ENCODE measurements around the gene GJA5. TPM values are rescaled to one million over a fixed set of nuclear protein-coding genes. Genes with fewer than 3 reads are reported as not detected.
"Not testable (repeated sequence)": the region's sequence is repeated elsewhere in the genome, so short reads cannot be mapped to it uniquely, and the experiment has no call there.

Gene GJA5
- polyA plus RNA-seq, 12 donors: 10.8 to 25.5 (median 18.7) TPM; not detected in 1

DNA sequence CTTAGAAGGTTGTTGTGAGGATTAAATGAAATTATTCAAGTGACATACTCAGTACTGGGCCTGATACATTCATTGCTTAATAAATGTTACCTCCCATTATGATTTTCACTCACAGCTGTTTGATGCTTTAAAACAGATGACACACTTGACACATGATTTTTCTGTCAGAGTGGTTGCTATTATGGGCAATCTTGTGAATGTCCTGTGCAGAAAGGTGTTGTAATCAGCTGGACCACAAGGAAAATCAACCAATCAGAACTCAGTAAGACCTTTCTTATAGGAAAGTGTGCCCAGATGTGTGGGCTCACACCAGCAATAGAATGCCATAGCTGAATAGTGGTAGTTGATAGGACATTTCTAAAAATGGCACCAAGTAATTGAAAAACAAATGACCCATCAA, 23.5 kb downstream of the GJA5 start:
- DNase-seq: no peak

DNA sequence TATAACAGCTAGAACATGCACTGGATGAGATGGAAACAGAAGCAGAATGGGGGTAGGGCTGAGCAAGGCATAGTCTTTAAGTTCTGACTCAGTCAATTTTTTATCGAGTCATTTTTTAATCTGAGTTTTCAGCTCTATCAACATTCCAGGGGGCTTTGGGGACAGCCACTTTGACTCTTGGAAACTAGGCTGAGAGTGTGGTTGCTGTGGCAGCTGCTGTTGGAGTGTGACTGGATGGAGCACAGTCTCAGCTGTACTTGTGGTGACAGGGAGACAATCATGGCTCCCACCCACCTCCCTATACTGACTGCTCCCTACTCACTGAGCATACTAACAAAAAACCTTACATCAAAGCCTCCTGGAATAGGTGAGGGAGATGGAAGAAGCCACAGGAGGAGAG, 25.0 kb downstream of the GJA5 start:
- no peak for DNase-seq

DNA sequence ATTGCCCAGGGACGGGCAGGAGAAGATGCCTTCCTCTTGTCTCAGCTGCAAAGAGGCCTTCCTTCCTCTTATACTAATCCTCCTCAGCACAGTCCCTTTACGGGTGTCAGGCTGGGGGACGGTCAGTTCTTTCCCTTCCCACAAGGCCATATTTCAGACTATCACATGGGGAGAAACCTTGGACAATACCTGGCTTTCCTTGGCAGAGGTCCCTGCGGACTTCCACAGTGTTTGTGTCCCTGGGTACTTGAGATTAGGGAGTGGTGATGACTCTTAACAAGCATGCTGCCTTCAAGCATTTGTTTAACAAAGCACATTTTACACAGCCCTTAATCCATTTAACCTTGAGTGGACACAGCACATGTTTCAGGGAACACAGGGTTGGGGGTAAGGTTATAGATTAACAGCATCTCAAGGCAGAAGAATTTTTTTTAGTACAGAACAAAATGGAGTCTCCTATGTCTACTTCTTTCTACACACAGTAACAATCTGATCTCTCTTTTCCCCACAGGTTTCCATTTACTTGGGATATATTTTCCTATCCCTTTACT, 26.0 kb downstream of the GJA5 start:
- not testable (repeated sequence) for DNase-seq

DNA sequence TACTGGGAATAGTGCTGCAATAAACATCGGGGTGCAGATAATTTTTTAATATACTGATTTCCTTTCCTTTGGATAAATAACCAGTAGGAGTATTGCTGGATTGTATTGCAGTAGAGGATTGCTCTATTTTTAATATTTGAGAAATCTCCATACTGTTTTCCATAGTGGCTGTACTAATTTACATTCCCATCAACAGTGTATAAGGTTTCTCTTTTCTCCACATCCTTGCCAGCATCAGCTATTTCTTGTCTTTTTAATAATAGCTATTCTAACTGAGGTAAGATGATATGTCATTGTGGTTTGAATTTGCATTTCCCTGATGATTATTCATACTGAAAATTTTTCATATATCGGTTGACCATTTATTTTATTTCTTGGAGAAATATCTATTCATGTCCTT, 31.1 kb downstream of the GJA5 start:
- no peak for DNase-seq

DNA sequence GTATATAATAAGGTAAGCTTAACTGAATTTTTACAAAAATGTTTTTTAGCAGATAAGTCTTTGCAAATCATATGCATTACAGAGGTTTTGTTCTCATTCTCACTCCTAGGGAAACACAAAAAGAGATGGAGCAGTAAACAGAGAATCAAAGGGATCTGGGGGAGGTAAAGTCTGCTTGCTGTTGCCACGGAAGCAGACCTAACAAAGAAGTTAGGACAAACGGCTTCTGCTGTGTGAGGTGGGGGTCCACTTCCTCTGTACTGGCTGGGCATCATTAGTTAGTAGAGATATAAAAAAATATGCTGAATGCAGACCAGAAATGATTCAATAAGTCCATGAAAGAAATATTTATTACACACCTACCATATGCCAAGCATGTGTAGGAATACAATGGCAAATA, 34.2 kb downstream of the GJA5 start:
- no peak for DNase-seq

DNA sequence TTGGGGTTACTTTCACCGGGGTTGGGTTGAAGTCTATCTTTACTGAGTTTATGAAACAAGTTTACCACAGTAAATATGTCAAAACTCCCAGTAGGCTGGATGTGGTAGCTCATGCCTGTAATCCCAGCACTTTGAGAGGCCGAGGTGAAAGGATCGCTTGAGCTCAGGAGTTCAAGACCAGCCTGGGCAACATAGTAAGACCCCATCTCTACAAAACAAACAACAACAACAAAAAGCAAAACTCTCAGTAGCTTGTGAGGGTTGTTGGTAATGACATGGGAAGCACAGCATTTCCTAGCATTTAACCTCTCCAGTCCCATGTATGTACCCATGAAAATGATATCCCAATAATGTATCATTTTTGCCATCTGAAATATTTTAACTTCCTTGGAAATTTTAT, 34.7 kb downstream of the GJA5 start:
- DNase-seq: no peak

DNA sequence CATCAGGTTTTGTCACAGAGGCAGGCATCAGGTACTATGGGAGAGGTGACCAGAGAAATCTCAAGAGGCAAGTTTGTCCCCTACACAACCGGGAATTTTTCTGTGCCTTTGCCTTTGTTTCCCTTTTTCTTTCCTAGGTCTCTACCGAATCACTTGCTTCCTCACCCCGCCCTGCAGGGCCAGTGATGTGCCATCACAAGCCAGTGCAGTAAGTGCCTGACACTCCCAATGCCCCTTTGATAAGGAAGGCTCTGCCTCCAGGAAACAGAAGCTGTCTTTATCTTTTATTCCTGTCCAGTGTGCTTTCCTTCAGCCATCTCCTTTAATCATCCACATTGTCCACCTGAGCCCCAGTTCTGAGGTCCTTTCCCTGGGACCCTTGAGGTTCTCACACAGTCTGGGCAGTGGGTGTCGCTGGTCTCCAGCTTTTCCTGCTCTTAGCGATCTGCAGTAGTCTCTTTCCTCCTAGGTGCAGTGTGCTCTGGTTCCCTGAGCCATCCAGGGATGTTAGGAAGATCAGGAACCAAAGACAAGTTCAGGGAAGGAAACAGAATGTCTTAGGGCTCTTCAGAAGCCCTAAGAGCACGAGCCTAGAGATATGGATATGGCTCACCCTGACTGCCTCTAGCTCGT, 36.6 kb downstream of the GJA5 start:
- DNase-seq: no peak

DNA sequence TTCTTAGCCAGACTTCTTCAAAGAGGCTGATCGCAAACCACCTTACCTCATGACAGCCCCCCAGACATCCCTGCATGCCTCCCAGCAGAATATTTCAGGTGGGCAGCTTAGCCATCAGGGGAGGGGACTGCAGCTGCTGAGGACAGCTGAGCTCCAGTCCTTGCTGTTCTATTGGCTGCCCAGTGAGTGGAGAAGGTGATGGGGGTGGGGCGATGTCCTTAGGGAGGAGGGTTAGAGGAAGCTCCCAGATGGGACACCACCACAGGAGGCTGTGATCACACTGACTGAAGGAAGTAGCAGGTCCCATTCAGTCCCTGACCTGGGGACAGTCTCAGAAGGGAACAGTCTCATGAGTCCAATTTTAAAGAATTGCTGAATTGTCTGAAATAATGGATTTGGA, 38.3 kb downstream of the GJA5 start:
- no peak for DNase-seq

DNA sequence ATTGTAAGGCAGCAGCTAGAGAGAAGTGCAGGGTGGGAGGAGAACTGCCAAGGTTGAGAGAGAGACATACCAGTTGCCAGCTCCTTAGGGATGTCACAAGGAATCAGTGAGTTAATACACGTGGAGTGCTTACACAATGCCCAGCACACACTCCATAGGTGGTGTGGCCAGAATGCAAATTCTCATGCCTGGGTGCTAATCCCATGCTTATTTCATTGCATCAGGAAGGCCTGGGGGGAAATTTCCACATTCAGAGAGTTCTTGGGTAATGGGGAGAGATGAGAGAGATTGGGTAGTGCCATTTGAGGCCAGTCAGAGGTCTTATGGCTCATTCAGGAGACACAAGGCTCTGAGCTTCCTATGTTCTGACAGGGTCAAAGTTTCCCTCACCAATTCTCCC, 38.7 kb downstream of the GJA5 start:
- DNase-seq: no peak

DNA sequence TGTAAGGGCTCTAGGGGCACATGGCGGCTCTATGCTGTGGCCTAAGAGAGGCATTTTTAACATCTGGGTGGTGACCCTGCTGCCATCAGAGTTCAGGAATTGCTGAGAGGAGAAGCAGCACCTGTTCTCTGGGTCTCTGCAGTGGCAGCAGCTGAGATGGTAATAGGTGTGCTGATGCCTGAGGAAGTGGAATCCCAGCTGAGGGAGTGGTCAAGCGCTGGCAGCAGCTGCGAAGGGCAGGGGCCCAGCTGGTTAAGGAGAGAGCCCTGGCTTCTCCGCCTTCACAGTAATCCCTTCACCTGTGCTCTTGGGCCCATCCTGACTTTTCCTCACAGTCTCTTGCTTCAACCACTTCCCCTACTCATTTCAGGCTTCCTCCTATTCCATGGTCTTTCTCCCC, 39.8 kb downstream of the GJA5 start:
- DNase-seq: no peak

DNA sequence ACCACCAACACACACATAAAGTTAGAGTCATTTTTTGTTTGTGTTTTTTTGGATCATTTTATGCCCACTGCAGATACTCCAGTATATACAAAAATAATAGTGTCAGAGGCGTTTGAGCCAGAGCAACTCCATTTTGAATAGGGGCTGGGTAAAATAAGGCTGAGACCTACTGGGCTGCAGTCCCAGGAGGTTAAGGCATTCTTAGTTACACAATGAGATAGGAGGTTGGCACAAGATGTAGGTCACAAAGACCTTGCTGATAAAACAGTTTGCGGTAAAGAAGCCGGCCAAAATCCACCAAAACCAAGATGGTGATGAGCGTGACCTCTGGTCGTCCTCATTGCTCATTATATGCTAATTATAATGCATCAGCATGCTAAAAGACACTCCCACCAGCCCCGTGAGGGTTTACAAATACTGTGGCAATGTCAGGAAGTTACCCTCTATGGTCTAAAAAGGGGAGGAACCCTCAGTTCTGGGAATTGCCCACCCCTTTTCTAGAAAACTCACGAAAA, 40.6 kb downstream of the GJA5 start:
- no peak for DNase-seq

DNA sequence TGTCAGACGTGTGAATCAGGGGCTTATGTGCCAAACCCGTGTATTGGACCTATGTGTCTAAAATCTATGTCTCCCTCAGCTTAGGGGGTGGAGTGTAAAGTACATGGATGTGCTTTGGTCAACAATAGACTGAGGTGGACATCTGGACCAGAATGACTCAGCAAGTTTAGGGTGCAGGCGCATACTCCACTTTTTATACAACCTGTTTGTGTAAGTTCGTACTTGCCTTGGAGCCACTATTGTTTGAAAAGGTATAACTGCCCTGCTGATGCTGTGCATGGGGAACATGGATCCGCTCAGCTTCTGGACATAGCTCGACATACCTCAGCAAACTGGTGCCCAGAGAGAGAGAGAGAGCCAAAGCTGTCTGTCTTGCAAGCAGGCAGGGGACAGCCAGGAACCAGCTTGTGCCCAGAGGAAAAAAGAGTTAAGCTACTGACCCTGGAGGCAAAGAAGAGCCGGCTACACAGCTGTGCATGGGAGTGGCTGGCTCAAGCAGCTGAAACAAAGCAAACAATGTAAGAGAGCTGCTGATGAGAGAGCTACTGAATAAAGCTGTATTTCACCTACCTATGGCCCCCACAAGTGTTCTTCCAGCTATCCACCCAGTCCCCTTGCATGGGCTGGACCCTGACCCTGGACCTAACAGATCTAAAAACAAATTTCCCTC, 41.2 kb downstream of the GJA5 start:
- DNase-seq: no peak

DNA sequence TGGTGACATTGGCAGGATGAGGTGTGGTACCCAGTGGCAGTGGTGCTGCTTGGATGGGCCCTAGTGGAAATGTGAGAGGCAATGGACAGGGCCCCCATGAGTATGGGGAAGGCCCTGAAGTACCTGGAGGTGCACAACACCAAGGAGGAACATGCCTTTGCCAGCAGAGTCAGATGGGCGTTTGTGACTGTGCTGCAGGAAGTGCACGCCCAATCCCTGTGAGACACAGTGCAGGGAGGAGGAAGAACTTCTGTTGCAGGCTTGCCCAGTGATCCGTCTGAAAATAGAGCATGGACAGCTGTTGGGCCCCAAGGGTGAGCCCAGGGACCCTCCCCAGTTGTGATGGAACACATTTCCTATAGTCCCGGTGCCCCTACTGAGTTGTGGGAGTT, 42.7 kb downstream of the GJA5 start:
- DNase-seq: no peak

DNA sequence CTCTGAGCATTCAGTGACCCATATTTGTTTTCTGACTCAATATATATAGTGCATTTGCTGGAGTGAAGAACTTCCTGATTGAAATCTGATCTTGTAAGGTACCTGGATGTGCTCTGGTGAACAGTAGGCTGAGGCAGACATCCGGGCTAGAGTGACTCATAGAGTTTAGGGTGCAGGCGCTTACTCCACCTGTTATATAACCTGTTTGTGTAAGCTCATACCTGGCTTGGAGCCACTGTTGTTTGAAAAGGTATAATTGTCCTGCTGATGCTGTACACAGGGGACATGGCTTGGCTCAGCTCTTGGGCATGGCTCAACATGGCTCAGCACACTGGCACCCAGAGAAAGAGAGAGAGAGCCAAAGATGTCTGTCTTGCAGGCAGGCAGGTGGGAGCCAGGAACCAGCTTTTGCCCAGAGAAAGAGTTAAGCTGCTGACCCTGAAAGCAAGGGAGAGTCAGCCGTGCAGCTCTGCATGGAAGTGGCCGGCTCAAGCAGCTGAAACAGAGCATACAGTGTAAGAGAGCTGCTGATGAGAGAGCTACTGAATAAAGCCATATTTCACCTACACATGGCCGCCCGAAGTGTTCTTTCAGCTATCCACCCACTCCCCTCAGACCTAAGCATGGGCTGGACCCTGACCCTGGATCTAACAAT, 43.2 kb downstream of the GJA5 start:
- DNase-seq: no peak

DNA sequence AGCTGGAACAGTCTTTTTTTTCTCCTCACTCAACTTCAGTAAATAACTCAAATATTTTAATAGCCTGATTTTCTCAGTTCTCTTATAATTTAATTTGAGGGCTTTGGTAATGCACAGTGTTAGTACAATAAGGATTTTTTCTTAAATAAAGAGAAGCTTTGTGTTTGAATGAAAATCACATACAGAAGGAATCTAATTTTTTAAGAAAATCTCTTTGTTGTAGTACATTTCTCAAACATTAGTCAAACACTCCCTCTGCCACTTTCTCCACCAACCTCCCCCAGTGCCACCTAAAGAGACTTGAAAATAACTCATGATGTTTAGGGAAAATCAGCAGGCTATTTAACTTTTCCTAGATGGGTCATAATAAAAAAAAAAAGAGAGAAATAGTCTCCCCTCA, 47.8 kb downstream of the GJA5 start:
- DNase-seq: no peak

Other genes starting within 250 kb of the GJA5 start
- gene BCL9, start 219.1 kb downstream of the GJA5 start, polyA plus RNA-seq (ENCODE audit: insufficient read length in 12 of 12): 10 to 100 TPM in 11 of 12 donors, not detected in 1; 20.1 to 35.8 (median 22.9) TPM
- gene ACP6, start 90.1 kb downstream of the GJA5 start, polyA plus RNA-seq (ENCODE audit: insufficient read length in 12 of 12): 10 to 100 TPM in 5 of 12 donors, 1 to 10 TPM in 6, not detected in 1; 3.8 to 11.6 (median 9.4) TPM
- not detected for gene GJA8, start 142.2 kb upstream of the GJA5 start, polyA plus RNA-seq (ENCODE audit: insufficient read length in 12 of 12)
- gene GPR89B, start 167.8 kb upstream of the GJA5 start, polyA plus RNA-seq (ENCODE audit: insufficient read length in 12 of 12): 10 to 100 TPM in 11 of 12 donors, not detected in 1; 12.8 to 29.6 (median 22.2) TPM

Measured in muscle of arm (tissue), 12 donors.